Stimulated activated CD4-positive, alpha-beta T cell treated with anti-CD3 and anti-CD28 coated beads, Interleukin-1b, Interleukin-23, amount 100 ng/mL, for 48 hours (primary cell): Measurements from ENCODE around the gene WHRN.

ENCODE experiments used
- DNase-seq: peaks from one replicate; pipeline ENCODE4 v3.0.0-alpha.2; 2020

WHRN gene

GRCh38 chr9:114394523-114395333 is 110.5 kb downstream of the WHRN start:
- no peak for DNase-seq

- no peak for DNase-seq
Observed at GRCh38 chr9:114392749-114393112, 112.5 kb downstream of the WHRN start.

- no peak for DNase-seq
Observed at GRCh38 chr9:114390952-114391351, 114.3 kb downstream of the WHRN start.

GRCh38 chr9:114389612-114390368 is 115.5 kb downstream of the WHRN start:
- DNase-seq = no peak

- no peak for DNase-seq
Observed at GRCh38 chr9:114388764-114389375, 116.4 kb downstream of the WHRN start.

- DNase-seq = no peak
Observed at GRCh38 chr9:114388357-114388682, 117.0 kb downstream of the WHRN start.

GRCh38 chr9:114387680-114388356 is 117.5 kb downstream of the WHRN start, which contains the start of gene AKNA:
AKNA (minus strand) TSS chr9:114387982; CDS start chr9:114381333, 6,649 bp downstream.
- DNase-seq = peak; percentile 80

GRCh38 chr9:114386886-114387679 is 118.2 kb downstream of the WHRN start:
- DNase-seq = no peak

- DNase-seq = no peak
Observed at GRCh38 chr9:114386361-114386885, 118.8 kb downstream of the WHRN start.

GRCh38 chr9:114385397-114386181 is 119.7 kb downstream of the WHRN start:
- DNase-seq = peak; percentile 94

- no peak for DNase-seq
Observed at GRCh38 chr9:114384836-114385396, 120.4 kb downstream of the WHRN start.

- no peak for DNase-seq
Observed at GRCh38 chr9:114384341-114384740, 120.9 kb downstream of the WHRN start.

GRCh38 chr9:114383521-114384231 is 121.6 kb downstream of the WHRN start:
- no peak for DNase-seq

- DNase-seq = peak; percentile 75
Observed at GRCh38 chr9:114382699-114383520, 122.4 kb downstream of the WHRN start.

- no peak for DNase-seq
Observed at GRCh38 chr9:114378883-114379282, 126.4 kb downstream of the WHRN start.

- no peak for DNase-seq
Observed at GRCh38 chr9:114378016-114378415, 127.3 kb downstream of the WHRN start.

GRCh38 chr9:114376586-114377445 is 128.5 kb downstream of the WHRN start:
- no peak for DNase-seq
